A673 (cell line): ENCODE results near the gene SZRD1. TPM values are rescaled to one million over a fixed set of nuclear protein-coding genes. Genes with fewer than 3 reads are reported as not detected.
"Not testable (repeated sequence)": the region's sequence is repeated elsewhere in the genome, so short reads cannot be mapped to it uniquely, and the experiment has no call there.

Experiments used
- BruUV-seq: library from RNA; stranded (reverse); fragments of 400-500 nt; replicated peaks from 2 replicates; lab custom pipeline; 2021; lab: Mats Ljungman, UMichigan
- CTCF ChIA-PET: fragments of 300-600 bp; sonication (Branson Sonifier 250); formaldehyde crosslinking; loops from one replicate; lab custom pipeline; 2022; ENCODE audit warnings: antibody characterized with exemption; lab: Charles Lee
- POLR2A ChIA-PET: fragments of 300-600 bp; sonication (Branson Sonifier 250); formaldehyde crosslinking; loops from one replicate; lab custom pipeline; 2022; ENCODE audit warnings: antibody characterized with exemption; ENCODE audit not compliant: low non-redundant PET; lab: Charles Lee
- DNase-seq: peaks from one replicate; pipeline ENCODE4 v3.0.0-alpha.2; 2015; ENCODE audit warnings: low spot score
- H3K27ac ChIP-seq: fragments of 200-600 bp; sonication (generic); 2 replicates; pipeline ENCODE4 v1.5.1; 2016; ENCODE audit warnings: mixed run types, low read depth, mild to moderate bottlenecking, mixed read lengths, antibody characterized with exemption, low read length; ENCODE audit not compliant: poor library complexity, severe bottlenecking
- H3K27me3 ChIP-seq: fragments of 200-600 bp; sonication (generic); replicated peaks from 2 replicates; pipeline ENCODE4 v1.6.1; 2017; ENCODE audit warnings: mixed run types, low read depth, mild to moderate bottlenecking, mixed read lengths, antibody characterized with exemption, low read length; ENCODE audit not compliant: insufficient read depth, poor library complexity
- H3K36me3 ChIP-seq: fragments of 200-600 bp; sonication (generic); 2 replicates; pipeline ENCODE4 v1.6.1; 2016; ENCODE audit warnings: mixed run types, mild to moderate bottlenecking, mixed read lengths, antibody characterized with exemption, low read length; ENCODE audit not compliant: insufficient read depth, poor library complexity, severe bottlenecking
- H3K4me1 ChIP-seq: fragments of 200-600 bp; sonication (generic); 2 replicates; pipeline ENCODE4 v1.6.1; 2017; ENCODE audit warnings: mixed run types, mild to moderate bottlenecking, mixed read lengths, antibody characterized with exemption, low read length; ENCODE audit not compliant: insufficient read depth, poor library complexity, severe bottlenecking
- H3K4me3 ChIP-seq: fragments of 200-600 bp; sonication (generic); 2 replicates; pipeline ENCODE4 v1.5.1; 2016; ENCODE audit warnings: low read depth, mixed run types, mild to moderate bottlenecking, mixed read lengths, low read length; ENCODE audit not compliant: poor library complexity, severe bottlenecking
- H3K9me3 ChIP-seq: fragments of 200-600 bp; sonication (generic); 2 replicates; pipeline ENCODE4 v1.6.1; 2016; ENCODE audit warnings: mixed run types, low read depth, mild to moderate bottlenecking, mixed read lengths, antibody characterized with exemption, low read length; ENCODE audit not compliant: poor library complexity, severe bottlenecking
- EZH2 ChIP-seq: fragments of 200-600 bp; sonication (generic); IDR thresholded peaks from 2 replicates; pipeline ENCODE4 v1.6.1; 2017; ENCODE audit warnings: borderline replicate concordance, low read depth, mild to moderate bottlenecking, mixed read lengths, antibody characterized with exemption, low read length; ENCODE audit not compliant: poor library complexity, severe bottlenecking
- intact Hi-C: fragments of 100-400 bp; cut with micrococcal nuclease; formaldehyde crosslinking; loops from one replicate; pipeline ENCODE4 v1.10.0; 2022; ENCODE audit not compliant: unreplicated experiment
- total RNA-seq: library from RNA; stranded (reverse); gene quantifications from 2 replicates; pipeline ENCODE4 v1.2.3, GENCODE V29; 2021
- TF ChIP-seq, protein P1 (sequence below): fragments of 300-800, 200-600 bp; sonication (generic); conservative IDR thresholded peaks from 2 replicates; pipeline ENCODE4 v1.5.1; 2017; ENCODE audit warnings: low read depth, mild to moderate bottlenecking, antibody characterized with exemption, low read length, moderate library complexity, mixed read lengths

The SZRD1 gene
- total RNA-seq, 1 experiment from 2014 or later: 187 TPM

DNA sequence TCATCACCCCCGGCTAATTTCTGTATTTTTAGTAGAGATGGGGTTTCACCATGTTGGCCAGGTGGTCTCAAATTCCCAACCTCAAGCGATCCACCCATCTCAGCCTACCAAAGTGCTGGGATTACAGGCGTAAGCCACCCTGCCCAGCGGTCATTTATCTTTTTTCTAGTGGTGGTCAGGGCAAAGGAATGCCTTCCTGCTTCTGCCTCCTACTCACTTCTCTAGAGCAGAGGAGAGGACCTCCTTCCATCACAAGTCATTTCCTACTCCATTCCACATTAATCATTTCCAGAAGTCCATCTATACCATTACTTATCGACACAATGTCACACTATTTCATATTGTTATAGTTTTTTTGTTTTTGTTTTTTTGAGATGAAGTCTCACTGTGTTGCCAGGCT is 28.1 kb upstream of the SZRD1 start:
- ChIA-PET POLR2A (no interaction called here), CTCF (no interaction called here)
- no peaks in the 10 kb centered on the region for H3K9me3 ChIP-seq
- BruUV-seq: no TSS peak
- no peaks in the 10 kb centered on the region for H3K27me3 ChIP-seq
- intact Hi-C loops: no loop called here
- H3K4me1 ChIP-seq: no peaks in the 10 kb centered on the region
- H3K27ac ChIP-seq: no peak overlapping the region
- no peaks in the 10 kb centered on the region for H3K36me3 ChIP-seq
- no peak for DNase-seq
- TF ChIP-seq, protein P1, sequence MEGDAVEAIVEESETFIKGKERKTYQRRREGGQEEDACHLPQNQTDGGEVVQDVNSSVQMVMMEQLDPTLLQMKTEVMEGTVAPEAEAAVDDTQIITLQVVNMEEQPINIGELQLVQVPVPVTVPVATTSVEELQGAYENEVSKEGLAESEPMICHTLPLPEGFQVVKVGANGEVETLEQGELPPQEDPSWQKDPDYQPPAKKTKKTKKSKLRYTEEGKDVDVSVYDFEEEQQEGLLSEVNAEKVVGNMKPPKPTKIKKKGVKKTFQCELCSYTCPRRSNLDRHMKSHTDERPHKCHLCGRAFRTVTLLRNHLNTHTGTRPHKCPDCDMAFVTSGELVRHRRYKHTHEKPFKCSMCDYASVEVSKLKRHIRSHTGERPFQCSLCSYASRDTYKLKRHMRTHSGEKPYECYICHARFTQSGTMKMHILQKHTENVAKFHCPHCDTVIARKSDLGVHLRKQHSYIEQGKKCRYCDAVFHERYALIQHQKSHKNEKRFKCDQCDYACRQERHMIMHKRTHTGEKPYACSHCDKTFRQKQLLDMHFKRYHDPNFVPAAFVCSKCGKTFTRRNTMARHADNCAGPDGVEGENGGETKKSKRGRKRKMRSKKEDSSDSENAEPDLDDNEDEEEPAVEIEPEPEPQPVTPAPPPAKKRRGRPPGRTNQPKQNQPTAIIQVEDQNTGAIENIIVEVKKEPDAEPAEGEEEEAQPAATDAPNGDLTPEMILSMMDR: no peak
- TF ChIP-seq EZH2: no peak
- H3K4me3 ChIP-seq: no peak overlapping the region

DNA sequence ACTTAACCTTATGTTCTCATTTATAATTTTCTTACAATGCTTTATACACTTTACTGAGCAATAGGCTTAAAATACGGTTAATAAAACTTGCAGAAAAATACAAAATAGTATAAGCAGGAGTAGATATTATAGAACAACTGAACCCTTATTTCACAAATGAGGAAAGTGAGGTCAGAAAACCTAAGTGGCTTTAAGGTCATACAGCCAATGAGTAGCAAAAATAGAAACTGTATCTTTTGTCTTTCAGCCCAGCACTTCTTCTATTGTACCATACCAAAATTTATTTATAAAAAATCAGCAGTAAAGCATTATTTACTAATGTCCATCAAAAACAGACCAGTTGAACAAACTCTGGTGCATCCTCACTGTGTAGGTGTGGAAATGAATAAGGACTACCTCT is 26.4 kb upstream of the SZRD1 start:
- intact Hi-C loops: no loop called here
- Histone ChIP-seq H3K4me3 (no peak overlapping the region), H3K27ac (no peak overlapping the region), H3K27me3 (no peaks in the 10 kb centered on the region), H3K4me1 (no peaks in the 10 kb centered on the region), H3K36me3 (no peaks in the 10 kb centered on the region), H3K9me3 (no peaks in the 10 kb centered on the region)
- ChIA-PET CTCF (no interaction called here), POLR2A (no interaction called here)
- no TSS peak for BruUV-seq
- no peak for DNase-seq
- no peak for TF ChIP-seq EZH2
- TF ChIP-seq, protein P1: no peak

DNA sequence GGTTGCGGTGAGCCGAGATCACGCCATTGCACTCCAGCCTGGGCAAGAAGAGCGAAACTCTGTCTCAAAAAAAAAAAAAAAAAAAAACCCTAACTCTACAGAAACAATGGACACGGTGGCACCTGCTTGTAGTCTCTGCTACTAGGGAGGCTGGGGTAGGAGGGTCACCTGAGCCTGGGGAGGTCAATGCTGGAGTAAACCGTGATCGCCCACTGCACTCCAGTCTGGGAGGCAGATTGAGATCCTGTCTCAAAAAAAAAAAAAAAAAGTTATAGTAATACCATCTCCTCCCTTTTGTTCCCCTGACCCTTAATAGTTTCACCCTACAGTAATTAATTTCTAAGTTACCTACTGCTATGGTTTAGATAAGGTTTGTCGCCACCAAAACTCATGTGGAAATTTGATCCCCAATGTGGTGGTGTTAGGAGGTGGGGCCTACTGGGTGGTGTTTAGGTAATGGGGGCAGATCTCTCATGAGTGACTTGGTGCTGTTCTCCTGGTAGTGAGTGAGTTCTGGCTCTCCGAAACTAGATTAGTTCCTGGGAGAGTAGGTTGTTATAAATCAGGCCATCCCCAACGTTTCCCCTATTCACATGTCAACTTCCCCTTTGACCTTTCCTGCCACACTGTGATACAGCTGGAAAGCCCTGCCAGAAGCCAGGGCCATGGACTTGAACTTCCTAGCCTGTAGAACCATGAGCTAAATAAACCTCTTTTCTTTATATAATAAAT is 24.5 kb upstream of the SZRD1 start:
- H3K27ac ChIP-seq: no peak overlapping the region
- H3K27me3 ChIP-seq: no peaks in the 10 kb centered on the region
- no peaks in the 10 kb centered on the region for H3K9me3 ChIP-seq
- no TSS peak for BruUV-seq
- intact Hi-C loops: no loop called here
- CTCF ChIA-PET: no interaction called here
- DNase-seq: no peak
- no peak for TF ChIP-seq EZH2
- TF ChIP-seq, protein P1: no peak
- H3K36me3 ChIP-seq: no peaks in the 10 kb centered on the region
- POLR2A ChIA-PET: interaction anchor here (0.7 kb wide), 1 partner anchor 565 kb away, joined by 13 read pairs; no protein-coding TSS in a partner anchor
- H3K4me1 ChIP-seq: no peaks in the 10 kb centered on the region
- no peak overlapping the region for H3K4me3 ChIP-seq

DNA sequence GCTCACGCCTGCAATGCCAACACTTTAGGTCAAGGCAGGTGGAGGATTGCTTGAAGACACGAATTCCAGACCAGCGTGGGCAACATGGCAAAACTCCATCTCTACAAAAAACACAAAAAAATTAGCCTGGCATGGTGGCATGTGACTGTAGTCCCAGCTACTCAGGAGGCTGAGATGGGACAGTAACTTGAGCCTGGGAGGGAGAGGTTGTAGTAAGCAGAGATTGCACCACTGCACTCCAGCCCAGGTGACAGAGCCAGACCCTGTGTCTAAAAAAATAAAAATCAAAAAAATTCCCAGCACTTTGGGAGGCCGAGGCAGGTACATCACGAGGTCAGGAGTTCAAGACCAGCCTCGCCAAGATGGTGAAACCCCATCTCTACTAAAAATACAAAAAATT is 23.8 kb upstream of the SZRD1 start:
- POLR2A ChIA-PET, CTCF ChIA-PET, H3K27me3 ChIP-seq, H3K9me3 ChIP-seq, H3K4me1 ChIP-seq, BruUV-seq, DNase-seq, H3K27ac ChIP-seq, H3K36me3 ChIP-seq, intact Hi-C loops, H3K4me3 ChIP-seq: not testable (repeated sequence)
